HG03039 (cell line): ENCODE measurements around the gene SPATA16.
"Not testable (repeated sequence)": the region's sequence is repeated elsewhere in the genome, so short reads cannot be mapped to it uniquely, and the experiment has no call there.

Experiments used
- ATAC-seq: cut with Tn5 transposase; IDR thresholded peaks from one replicate; pipeline ENCODE4 v1.9.1; 2021; ENCODE audit warnings: mild to moderate bottlenecking, moderate library complexity; ENCODE audit not compliant: unreplicated experiment

Gene SPATA16, protein sequence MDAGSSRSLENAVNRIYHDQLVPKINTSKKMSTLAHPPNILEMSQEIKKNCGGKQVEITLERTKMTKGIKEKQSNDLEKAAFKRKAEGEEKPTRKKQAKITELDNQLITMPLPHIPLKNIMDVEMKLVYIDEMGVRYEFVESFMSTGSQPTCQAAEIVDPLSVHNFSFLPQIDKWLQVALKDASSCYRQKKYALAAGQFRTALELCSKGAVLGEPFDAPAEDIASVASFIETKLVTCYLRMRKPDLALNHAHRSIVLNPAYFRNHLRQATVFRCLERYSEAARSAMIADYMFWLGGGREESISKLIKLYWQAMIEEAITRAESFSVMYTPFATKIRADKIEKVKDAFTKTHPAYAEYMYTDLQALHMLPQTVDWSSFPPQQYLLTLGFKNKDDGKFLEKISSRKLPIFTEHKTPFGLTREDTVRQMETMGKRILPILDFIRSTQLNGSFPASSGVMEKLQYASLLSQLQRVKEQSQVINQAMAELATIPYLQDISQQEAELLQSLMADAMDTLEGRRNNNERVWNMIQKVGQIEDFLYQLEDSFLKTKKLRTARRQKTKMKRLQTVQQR

DNA sequence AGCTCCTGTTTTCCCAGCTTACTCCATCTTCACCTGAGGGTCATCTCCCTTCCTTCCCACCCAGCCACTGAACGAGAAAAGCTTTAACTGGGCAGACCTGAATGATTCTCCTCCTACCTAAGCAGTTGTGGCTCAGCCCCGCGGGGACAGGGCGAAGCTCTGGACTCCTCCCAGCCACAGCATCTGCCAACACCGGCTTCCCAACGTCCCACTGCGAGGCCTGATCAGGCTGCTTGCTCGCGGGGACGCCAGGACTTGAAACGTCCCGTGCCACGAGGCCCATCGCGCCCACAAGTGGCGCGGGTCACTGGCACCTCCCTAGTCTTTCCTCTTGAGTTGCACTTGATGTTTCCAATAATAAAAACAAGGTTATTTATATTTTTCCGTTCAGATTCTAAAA, at the start of gene SPATA16:
SPATA16 (minus strand) TSS at position 250 of the 400 bp plus-strand sequence. CDS start 23,504 bp downstream, outside the sequence.
- no peak for ATAC-seq

DNA sequence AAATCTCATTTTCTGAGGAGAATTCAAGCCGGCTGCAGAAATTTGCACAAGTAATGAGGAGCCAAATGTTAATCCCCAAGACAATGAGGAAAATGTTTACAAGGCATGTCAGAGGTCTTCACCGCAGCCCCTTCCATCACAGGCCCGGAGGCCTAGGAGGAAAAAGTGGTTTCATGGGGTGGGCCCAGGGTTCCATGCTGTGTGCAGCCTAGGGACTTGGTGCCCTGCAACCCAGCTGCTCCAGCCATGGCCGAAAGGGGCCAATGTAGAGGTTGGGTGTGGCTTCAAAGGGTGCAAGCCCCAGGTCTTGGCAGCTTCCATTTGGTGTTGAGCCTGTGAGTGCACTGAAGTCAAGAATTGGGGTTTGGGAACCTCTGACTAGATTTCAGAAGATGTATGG, 42.0 kb upstream of the SPATA16 start:
- not testable (repeated sequence) for ATAC-seq

DNA sequence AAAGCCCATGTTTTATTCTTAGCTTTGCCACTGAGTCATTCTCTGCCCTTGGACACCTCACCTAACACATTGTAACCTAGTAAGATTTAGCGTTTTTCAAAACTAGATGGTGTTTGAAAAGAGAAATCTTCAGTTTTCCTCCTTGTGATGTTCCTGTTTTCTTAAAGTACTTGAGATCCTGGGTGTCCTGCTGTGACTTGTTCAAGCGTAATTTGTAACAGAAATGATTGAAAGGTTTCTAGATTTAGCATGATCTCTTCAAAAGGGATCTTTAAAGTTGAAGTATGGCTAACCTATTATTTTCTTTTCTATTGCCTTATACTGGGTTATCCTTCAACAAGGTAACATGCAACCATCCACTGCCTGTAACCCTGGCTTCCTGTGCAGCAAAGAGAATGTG, 32.6 kb upstream of the SPATA16 start:
- no peak for ATAC-seq

DNA sequence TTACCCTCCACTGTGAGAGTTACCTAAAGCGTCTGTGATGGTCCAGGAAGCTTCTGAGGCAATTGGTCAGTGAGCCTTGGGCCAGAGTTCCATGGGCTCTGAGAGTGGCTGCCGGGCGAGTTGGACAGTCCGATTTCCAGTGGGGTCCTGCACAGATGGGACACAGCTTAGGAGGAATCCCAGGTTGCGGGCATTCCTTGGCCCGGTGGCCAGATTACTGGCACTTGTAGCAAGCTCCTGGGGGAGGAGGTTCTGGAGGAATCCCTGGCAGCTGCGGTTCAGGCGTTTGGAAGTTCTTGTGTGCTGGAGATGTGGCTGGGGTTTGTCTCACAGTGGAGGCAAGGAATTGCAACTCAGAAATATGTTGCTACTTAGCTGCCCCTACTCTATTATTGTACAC, 18.1 kb upstream of the SPATA16 start:
- not testable (repeated sequence) for ATAC-seq

DNA sequence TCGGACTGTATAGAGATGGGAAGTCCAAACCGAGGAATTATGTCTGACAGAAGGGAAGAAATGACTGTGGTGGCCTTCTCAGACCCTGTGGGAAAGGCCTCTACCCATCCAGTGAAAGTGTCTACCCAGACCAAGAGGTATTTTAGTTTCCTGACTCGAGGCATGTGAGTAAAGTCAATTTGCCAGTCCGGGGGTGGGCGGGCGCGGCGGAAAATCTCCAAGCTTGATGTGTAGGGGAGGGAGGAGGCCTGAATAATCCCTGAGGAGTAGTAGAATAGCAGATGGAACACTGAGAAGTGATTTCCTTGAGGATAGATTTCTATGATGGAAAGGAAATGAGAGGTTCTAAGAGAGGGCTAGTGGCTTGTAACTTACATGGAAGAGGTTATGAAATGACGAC, 15.5 kb upstream of the SPATA16 start:
- not testable (repeated sequence) for ATAC-seq

DNA sequence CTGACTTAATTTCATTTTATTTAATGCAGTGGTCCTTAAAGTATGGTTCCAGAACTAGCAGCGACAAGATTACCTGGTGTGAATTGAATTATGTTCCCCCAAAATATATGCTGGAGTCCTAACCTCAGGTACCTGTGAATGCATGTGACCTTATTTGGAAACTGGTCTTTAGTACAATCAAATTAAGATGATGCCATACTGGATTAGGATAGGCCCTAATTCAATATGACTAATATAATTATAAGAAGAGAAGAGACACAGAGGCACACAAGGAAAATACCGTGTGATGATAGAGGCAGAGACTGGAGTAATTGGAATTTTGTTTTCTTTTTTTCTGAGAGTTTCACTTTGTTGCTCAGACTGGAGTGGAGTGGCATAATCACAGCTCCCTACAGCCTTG, 12.6 kb upstream of the SPATA16 start:
- ATAC-seq, result no peak

DNA sequence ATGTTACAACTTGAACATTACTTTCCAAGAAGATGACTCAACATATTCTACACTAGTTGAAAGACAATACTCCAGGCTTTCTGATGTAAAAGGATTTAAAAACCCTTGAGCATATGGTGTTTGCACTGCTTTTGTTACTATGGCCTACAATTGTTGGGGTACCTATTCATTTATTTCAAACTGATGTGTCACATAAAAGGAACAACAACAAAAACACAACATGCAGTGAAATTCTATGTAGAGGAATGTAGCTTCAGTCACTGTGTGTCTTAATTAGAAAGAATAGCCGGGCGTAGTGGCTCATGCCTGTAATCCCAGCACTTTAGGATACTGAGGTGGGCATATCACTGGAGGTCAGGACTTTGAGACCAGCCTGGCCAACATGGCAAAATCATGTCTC, 1.6 kb downstream of the SPATA16 start:
- no peak for ATAC-seq

DNA sequence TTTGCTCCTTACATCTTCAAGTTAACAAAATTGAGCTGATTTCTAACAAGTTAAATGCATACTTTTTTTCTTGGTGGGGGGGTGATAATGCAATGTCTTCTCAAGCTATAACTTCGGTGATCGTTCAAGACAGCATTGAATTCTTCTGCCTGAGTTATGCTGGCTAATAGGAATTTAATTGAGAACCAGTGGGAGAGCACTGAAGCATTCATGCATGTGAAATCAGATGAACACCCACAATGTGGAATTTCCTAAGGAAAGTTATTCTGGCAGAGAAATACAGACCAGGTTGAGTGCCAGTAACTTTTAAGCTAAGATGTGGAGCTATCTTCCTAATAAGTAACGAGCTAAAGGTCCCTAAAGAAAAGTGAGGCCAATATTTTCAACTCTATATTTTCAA, 3.0 kb downstream of the SPATA16 start:
- no peak for ATAC-seq

DNA sequence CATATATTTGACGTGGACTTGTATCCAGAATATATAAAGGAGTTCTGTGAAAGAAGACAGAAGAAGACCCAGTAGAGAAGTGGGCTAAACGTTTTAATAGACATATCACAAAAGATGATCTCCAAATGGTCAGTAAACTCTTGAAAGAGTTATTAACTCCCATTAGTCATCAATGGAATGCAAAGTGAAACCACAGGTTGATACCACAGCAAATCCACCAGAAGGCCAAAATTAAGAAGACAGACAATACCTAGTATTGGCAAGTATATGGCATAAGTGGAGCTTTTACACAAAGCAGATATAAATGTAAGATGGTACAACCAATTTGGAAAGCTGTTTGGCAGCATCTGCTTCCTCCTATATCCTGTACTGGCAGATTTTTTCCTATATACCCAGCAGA, 6.0 kb downstream of the SPATA16 start:
- ATAC-seq, result no peak

DNA sequence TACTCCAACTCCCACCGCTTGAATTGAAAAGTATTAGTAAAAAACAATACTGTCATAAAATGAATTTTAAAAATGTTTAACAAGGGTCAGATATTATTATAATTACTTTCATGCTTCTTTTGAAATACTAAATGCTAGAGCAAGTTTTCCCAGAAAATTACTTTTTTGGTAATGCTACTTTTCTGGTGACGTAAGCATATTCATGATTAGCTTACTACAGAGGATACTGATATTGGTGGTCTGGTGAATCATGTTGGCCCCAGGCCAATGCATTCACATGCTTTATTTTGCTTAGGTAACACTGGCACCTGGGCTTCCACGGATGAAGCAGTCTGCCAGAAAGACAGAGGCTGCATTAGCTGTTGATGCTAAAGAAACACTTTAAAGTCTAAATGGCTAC, 12.4 kb downstream of the SPATA16 start:
- no peak for ATAC-seq

DNA sequence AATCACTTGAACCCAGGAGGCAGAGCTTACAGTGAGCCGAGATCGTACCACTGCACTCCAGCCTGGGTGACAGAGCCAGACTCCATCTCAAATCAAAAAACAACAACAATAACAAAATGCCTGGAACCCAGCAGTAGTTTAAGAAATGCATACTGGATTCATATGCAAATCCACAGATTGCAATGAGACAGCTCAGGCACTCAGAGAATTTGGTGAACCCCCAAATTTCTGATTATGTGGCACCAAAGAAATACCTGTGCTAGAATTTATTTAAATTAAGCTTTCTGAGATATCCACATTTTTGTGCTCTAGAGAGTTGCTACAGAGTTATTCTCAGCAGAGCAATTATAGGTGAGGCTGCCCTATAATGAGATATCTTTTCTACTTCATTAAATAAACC, 29.7 kb downstream of the SPATA16 start:
- no peak for ATAC-seq

DNA sequence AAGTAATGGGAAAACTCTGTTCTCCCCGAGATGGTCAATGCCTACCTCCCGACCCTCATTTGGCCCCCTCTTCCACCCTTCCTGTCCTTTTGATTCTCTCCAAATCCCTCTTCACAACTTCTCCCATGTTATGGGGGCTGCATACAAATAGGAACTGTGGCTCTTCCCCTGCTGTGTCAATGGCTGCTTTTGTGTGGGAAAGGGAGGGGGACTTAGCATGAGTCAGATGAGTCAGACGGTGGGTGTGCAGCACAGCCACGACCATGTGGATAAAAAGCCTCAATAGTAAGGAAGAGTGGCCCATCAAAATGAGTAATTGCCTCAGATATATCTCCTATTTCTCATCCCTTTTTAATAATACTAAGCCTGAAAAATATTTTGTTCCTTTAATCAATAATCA, 31.9 kb downstream of the SPATA16 start:
- no peak for ATAC-seq

DNA sequence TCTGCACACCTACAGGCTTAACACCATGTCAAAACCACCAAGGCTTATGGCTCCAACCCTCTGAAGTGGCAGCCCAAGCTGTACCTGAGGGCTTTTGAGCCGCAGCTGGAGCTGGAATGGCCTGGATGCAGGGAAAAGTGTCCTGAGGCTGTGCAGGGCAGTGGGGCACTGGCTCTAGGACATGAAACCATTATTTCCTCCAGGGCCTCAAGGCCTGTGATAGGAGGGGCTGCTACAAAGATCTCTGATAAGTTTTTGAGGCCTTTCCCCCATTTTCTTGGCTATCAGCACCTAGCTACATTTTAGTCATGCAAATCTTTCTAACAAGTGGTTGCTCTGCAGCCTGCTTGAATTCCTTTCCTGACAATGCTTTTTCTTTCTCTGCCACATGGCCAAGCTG, 37.6 kb downstream of the SPATA16 start:
- ATAC-seq, result no peak

DNA sequence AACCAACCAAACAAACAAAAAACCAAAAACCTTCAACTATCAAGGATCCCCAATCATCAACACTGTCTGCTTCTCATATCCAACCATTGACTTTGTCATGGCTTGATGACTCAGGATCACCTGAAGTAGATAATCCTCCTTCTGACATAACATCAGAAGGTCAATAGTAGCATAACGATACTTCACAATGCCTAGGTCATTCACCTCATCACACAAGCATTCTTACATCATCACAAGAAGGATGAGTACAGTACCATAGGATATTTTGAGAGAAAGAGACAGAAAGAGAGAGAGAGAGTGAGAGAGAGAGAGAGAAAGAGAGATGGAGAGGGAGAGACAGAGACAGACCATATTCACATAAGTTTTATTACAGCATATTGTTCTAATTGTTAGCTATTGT, 42.1 kb downstream of the SPATA16 start:
- no peak for ATAC-seq

DNA sequence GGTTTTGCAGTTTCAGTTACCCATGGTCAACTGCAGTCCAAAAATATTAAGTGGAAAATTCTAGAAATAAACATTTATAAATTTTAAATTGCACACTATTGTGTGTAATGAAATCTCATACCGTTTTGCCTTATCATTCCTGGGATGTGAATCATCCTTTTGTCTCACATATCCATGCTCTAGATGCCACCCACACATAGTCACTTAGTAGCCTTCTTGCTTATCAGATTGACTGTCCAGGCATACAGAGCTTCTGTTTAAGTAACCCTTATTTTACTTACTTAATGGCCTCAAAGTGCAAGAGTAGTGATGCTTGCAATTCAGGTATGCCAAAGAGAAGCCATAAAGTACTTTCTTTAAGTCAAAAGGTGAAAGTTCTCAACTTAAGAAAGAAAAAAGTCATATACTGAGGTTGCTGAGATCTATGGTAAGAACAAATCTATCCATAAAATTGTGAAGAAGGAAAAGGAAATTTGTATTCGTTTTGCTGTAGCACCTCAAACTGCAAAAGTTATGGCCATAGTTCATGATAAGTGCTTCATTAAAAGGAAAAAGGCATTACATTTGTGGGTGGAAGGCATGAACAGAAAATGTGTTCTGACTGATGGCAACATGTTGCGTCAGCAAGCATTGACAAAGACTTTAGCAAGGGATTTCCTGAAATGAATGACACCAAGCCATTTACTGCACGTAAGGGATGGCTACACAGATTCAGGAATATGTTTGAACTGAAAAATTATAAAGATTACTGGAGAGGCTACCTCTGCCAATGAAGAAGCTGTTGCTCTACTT, 43.8 kb downstream of the SPATA16 start:
- ATAC-seq, result no peak

DNA sequence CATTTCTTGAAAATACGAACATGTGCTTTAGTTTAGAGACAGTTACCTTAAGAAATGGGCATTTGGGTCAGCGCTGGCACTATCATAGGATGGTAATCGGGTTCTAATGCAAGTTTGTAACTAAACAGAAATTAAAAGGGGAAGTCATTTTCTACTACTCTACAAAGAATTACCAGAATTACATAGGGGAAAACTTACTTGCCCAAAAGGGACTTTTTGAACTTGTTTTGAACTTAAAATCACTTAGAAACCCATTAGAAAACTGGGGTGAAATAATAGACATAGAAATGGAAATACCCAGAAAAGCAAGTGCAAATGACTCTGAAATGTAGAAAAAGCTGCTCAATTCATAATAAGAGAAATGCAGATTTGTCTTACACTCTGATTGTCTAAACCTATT, 44.9 kb downstream of the SPATA16 start:
- peak; percentile 47 for ATAC-seq

DNA sequence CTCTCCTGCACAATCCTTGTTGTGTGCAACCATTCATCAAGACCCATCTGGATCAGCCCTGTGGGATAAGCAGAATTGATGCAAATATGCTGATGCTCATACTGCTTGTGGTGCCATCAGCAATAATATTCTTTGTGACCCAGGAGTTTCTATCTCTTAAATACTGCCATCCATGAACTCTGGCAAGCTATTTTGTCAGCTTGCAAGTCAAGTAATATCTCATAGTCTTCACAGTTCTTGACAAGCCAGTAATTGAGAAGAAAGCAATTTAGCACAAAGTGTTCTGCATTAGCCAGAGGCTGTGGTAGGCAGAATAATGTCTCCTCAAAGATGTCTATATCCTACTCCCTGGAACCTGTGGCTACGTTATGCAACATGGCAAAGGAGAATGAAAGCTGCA, 49.0 kb downstream of the SPATA16 start:
- ATAC-seq, result no peak

DNA sequence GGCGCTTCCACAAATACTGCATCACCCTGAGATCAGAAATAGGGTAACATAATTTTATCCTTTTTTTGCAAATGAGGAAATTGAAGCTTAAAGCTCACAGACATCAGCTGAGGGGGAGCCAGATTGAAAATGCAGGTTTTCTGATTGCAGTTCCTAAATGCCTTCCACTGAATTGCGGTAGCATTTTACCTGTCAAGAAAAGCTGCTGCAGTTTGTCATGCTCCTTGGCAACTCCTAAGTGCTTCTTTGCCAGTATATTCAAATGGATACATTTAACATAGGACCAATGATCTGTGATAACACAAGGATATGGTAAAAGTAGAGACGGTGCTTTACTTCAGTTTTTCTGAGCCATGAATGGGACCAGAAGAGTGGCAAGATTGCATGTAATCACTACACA, 50.5 kb downstream of the SPATA16 start:
- ATAC-seq, result no peak

DNA sequence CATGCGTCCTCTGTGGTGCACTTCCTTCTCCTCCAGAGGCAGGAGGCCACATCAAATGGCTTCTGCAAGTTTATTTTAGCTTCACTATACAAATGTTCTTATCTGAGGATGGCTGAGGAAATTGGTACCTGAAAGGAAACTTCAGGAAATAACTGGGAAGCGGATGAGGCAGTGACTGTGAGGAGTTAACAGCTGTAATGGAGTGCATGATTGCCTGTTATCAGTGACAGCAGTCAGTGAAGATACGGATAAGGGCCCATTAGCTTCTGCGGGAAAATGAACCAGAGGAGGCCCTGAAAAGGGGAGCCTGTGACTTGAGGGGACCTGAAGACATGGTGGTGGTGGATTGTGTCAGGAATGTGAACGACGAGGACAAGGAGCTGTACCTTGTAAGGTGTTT, 51.8 kb downstream of the SPATA16 start:
- ATAC-seq, result no peak

DNA sequence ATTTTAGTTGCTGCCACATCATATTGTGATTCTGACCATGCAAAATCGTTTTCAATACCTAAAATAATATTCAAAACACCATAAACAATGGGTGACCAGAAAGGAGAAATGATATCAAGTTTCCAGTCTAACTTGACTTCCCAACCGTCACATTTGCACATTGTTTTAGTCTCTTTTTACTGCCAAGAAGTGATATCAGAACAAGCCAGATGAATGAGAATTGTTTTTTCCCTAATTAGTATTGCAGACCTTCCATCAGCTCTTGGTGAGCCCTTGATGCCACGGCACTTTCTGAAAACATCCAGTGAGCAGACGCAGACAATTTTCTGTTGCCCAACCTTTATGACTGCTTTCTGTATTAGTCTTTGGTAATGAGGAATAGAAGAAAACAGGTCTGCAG, 62.5 kb downstream of the SPATA16 start:
- ATAC-seq, result no peak

DNA sequence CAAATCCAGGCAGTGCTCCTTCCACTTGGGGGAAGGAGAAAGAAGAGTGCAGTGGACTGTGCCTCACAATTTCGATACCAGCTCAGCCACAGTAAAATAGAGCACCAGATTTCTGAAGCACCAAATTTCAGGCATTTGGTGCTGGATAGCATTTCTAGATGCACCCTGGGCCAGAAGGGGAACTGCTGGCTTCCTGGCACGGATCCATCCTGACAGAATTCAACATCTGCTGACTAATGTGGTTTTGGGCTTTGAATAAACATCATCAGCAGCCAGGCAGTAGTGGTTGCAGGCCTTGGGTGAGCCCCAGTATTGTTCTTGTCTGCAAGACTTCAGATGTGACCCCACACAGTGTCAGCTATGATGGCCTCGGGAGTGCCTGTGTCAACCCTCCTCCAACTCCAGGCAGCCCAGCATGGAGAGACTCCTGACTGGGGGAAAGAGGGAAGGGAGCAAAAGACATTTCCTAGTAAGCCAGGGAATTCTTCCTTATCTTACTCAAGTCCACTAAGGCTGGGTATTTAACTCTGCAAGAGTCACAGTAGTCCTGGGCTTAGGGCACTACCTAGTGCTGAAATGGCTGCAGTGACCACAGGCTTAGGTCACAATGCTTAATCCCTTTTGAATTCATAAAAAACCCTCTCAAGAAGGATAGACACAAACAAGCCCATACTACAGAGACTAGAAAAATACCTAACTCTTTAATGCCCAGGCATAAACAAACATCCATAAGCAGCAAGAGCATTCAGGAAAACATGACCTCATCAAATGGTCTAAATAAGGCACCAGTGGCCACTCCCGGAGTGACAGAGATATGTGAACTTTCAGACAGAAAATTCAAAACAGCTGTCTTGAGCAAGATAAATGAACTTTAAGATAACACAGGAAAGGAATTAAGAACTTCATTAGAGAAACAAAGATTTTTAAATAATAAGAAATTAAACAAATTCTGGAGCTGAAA, 74.7 kb downstream of the SPATA16 start:
- ATAC-seq, result no peak
